ENCODE measurements around the gene GRIK3.

DNA sequence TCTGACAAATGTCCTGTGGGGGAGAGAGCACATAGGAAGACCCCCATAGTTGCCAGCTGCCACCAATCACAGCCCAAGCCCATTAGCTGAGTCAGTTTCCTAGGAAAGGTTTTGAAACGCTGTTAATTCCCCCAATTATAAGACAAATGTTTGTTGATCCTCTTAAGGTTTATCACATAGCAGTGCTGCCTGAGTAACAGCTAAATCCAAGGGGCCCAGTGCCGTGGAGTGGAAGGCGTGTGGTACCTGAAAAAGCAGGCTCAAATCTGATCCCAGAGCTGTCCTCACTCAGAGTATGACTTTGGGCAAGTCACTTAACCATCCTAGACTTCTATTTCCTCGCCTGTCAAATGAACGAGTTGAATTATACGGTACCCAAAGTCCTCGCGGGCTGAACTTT lies 69.5 kb downstream of the GRIK3 start:
- no peak for TF ChIP-seq CTCF (conservative IDR thresholded peaks at IDR 0.05 in 1 of 2, IDR thresholded peaks at IDR 0.05 in 1 of 2; ENCODE audit: low read depth in 1 of 2, low read length in 2 of 2)
- TF ChIP-seq EZH2 (IDR thresholded peaks at IDR 0.05; ENCODE audit: low read length, missing control alignments): no peak

All from fibroblast of lung (primary cell).